HEK293T (cell line): ENCODE results near the gene MED10.

Source experiments
- CTCF ChIA-PET: fragments of 350-600 bp; formaldehyde crosslinking; extraction: SDS; loops from one replicate; lab custom pipeline; 2021; ENCODE audit warnings: antibody characterized with exemption, inconsistent platforms; lab: Yijun Ruan, JAX
- POLR2A ChIA-PET: fragments of 350-600 bp; formaldehyde crosslinking; extraction: SDS; loops from one replicate; lab custom pipeline; 2020; ENCODE audit warnings: antibody characterized with exemption, inconsistent platforms; lab: Yijun Ruan, JAX
- DNase-seq: peaks from one replicate; pipeline ENCODE4 v3.0.0; 2012; ENCODE audit warnings: mixed read lengths; ENCODE audit errors: extremely low spot score
- ARNT ChIP-seq: fragments of 450-650 bp; IDR thresholded peaks from 2 replicates; pipeline ENCODE4 v1.6.1; 2017; ENCODE audit warnings: mild to moderate bottlenecking
- BHLHE40 ChIP-seq: fragments of 450-650 bp; IDR thresholded peaks from 2 replicates; pipeline ENCODE4 v1.6.1; 2016; ENCODE audit warnings: mild to moderate bottlenecking, moderate library complexity, borderline replicate concordance
- CTBP1 ChIP-seq: fragments of 450-650 bp; IDR thresholded peaks from 2 replicates; pipeline ENCODE4 v1.6.1; 2016; ENCODE audit warnings: borderline replicate concordance
- ELF4 ChIP-seq: fragments of 450-650 bp; IDR thresholded peaks from 2 replicates; pipeline ENCODE4 v1.6.1; 2017; ENCODE audit warnings: antibody characterized with exemption
- FOXA1 ChIP-seq: fragments of 450-650 bp; IDR thresholded peaks from 2 replicates; pipeline ENCODE4 v1.6.1; 2016; ENCODE audit warnings: mild to moderate bottlenecking
- FOXK2 ChIP-seq: fragments of 450-650 bp; IDR thresholded peaks from 2 replicates; pipeline ENCODE4 v1.6.1; 2016; ENCODE audit warnings: mild to moderate bottlenecking
- FOXM1 ChIP-seq: fragments of 450-650 bp; IDR thresholded peaks from 2 replicates; pipeline ENCODE4 v1.6.1; 2017; ENCODE audit warnings: mild to moderate bottlenecking, borderline replicate concordance
- HDGF ChIP-seq: fragments of 450-650 bp; IDR thresholded peaks from 2 replicates; pipeline ENCODE4 v1.6.1; 2017; ENCODE audit warnings: antibody characterized with exemption, borderline replicate concordance
- L3MBTL2 ChIP-seq: fragments of 450-650 bp; conservative IDR thresholded peaks from 2 replicates; pipeline ENCODE4 v1.6.1; 2016; ENCODE audit warnings: mild to moderate bottlenecking
- LEF1 ChIP-seq: fragments of 450-650 bp; IDR thresholded peaks from 2 replicates; pipeline ENCODE4 v1.6.1; 2017; ENCODE audit warnings: mild to moderate bottlenecking, borderline replicate concordance
- NFRKB ChIP-seq: fragments of 450-650 bp; IDR thresholded peaks from 2 replicates; pipeline ENCODE4 v1.6.1; 2016; ENCODE audit warnings: mild to moderate bottlenecking, moderate library complexity
- PKNOX1 ChIP-seq: fragments of 450-650 bp; IDR thresholded peaks from 2 replicates; pipeline ENCODE4 v1.6.1; 2016
- SP1 ChIP-seq: fragments of 450-650 bp; IDR thresholded peaks from 2 replicates; pipeline ENCODE4 v1.6.1; 2017
- SUZ12 ChIP-seq: fragments of 450-650 bp; IDR thresholded peaks from 2 replicates; pipeline ENCODE4 v1.6.1; 2016; ENCODE audit warnings: mild to moderate bottlenecking
- TARDBP ChIP-seq: fragments of 450-650 bp; IDR thresholded peaks from 2 replicates; pipeline ENCODE4 v1.6.1; 2016
- ZNF384 ChIP-seq: fragments of 450-650 bp; IDR thresholded peaks from 2 replicates; pipeline ENCODE4 v1.6.1; 2016

The MED10 gene

GRCh38 chr5:6401410-6401809 is 23.1 kb upstream of the MED10 start:
- CTCF ChIA-PET, result no interaction called here
- POLR2A ChIA-PET, result no interaction called here

GRCh38 chr5:6399980-6400910 is 21.9 kb upstream of the MED10 start:
- no peak for TF ChIP-seq SP1
- no peak for TF ChIP-seq TARDBP
- no peak for TF ChIP-seq ZNF384
- TF ChIP-seq FOXK2, result no peak
- no peak for TF ChIP-seq NFRKB
- no peak for TF ChIP-seq L3MBTL2
- TF ChIP-seq ELF4, result no peak
- no peak for TF ChIP-seq ARNT
- no peak for TF ChIP-seq HDGF
- no peak for TF ChIP-seq BHLHE40
- no peak for TF ChIP-seq CTBP1
- no peak for TF ChIP-seq SUZ12
- no peak for TF ChIP-seq FOXM1
- no peak for TF ChIP-seq PKNOX1
- no peak for TF ChIP-seq LEF1
- no peak for TF ChIP-seq FOXA1
- POLR2A ChIA-PET, result no interaction called here
- no peak for DNase-seq
- CTCF ChIA-PET, result no interaction called here

More at GRCh38 chr5:6401410-6401809, 23.1 kb upstream of the MED10 start:
- no peak for DNase-seq
- TF ChIP-seq ELF4, result no peak
- no peak for TF ChIP-seq LEF1
- TF ChIP-seq FOXK2, result no peak
- no peak for TF ChIP-seq FOXM1
- no peak for TF ChIP-seq BHLHE40
- TF ChIP-seq CTBP1, result no peak
- TF ChIP-seq ARNT, result no peak
- no peak for TF ChIP-seq L3MBTL2

- CTCF ChIA-PET, result no interaction called here
- POLR2A ChIA-PET, result no interaction called here
Measured at GRCh38 chr5:6398570-6399230, 20.4 kb upstream of the MED10 start.

GRCh38 chr5:6397536-6398269 is 19.4 kb upstream of the MED10 start:
- ChIA-PET POLR2A (no interaction called here), CTCF (no interaction called here)
- TF ChIP-seq BHLHE40, result no peak
- no peak for TF ChIP-seq PKNOX1
- TF ChIP-seq HDGF, result no peak
- no peak for TF ChIP-seq ZNF384
- no peak for DNase-seq

More at GRCh38 chr5:6398570-6399230, 20.4 kb upstream of the MED10 start:
- TF ChIP-seq ARNT, result no peak
- no peak for TF ChIP-seq FOXM1
- TF ChIP-seq PKNOX1, result no peak
- no peak for TF ChIP-seq L3MBTL2
- TF ChIP-seq TARDBP, result no peak
- no peak for TF ChIP-seq ELF4
- TF ChIP-seq SUZ12, result no peak
- TF ChIP-seq FOXA1, result no peak
- no peak for TF ChIP-seq CTBP1
- DNase-seq, result no peak

GRCh38 chr5:6396836-6397535 is 18.6 kb upstream of the MED10 start:
- ChIA-PET CTCF (no interaction called here), POLR2A (no interaction called here)
- no peak for DNase-seq
- TF ChIP-seq CTBP1 (no peak), SP1 (no peak), HDGF (no peak), NFRKB (no peak), FOXK2 (no peak), FOXA1 (no peak)
